ENCODE results near the gene ACADL.

The ACADL gene

GRCh38 chr2:210174086-210174485, 51.2 kb downstream of the ACADL start:
- TF ChIP-seq, protein P1, sequence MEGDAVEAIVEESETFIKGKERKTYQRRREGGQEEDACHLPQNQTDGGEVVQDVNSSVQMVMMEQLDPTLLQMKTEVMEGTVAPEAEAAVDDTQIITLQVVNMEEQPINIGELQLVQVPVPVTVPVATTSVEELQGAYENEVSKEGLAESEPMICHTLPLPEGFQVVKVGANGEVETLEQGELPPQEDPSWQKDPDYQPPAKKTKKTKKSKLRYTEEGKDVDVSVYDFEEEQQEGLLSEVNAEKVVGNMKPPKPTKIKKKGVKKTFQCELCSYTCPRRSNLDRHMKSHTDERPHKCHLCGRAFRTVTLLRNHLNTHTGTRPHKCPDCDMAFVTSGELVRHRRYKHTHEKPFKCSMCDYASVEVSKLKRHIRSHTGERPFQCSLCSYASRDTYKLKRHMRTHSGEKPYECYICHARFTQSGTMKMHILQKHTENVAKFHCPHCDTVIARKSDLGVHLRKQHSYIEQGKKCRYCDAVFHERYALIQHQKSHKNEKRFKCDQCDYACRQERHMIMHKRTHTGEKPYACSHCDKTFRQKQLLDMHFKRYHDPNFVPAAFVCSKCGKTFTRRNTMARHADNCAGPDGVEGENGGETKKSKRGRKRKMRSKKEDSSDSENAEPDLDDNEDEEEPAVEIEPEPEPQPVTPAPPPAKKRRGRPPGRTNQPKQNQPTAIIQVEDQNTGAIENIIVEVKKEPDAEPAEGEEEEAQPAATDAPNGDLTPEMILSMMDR (IDR thresholded peaks at IDR 0.05; ENCODE audit: control insufficient read depth, insufficient read depth, low read depth, low read length, missing control alignments): no peak
- no peak overlapping the region for H3K4me3 ChIP-seq (ENCODE audit: control insufficient read depth, low read depth, low read length)
- DNase-seq (ENCODE audit: low read depth): no peak

- peak overlapping the region; percentile 68 for H3K4me3 ChIP-seq (ENCODE audit: control insufficient read depth, low read depth, low read length)
- TF ChIP-seq, protein P1 (IDR thresholded peaks at IDR 0.05; ENCODE audit: control insufficient read depth, insufficient read depth, low read depth, low read length, missing control alignments): no peak
- DNase-seq (ENCODE audit: low read depth): no peak
Measured at GRCh38 chr2:210172219-210172575, 53.0 kb downstream of the ACADL start.

- DNase-seq (ENCODE audit: low read depth): peak; percentile 80
- peak within 1 kb of the TSS; percentile 68 for H3K4me3 ChIP-seq (ENCODE audit: control insufficient read depth, low read depth, low read length)
- TF ChIP-seq, protein P1 (IDR thresholded peaks at IDR 0.05; ENCODE audit: control insufficient read depth, insufficient read depth, low read depth, low read length, missing control alignments): no peak
Measured at GRCh38 chr2:210171309-210172218, 53.7 kb downstream of the ACADL start, which contains the start of gene KANSL1L. KANSL1L (minus strand) TSS chr2:210171409; CDS start chr2:210154582, 16,827 bp downstream.

DNA sequence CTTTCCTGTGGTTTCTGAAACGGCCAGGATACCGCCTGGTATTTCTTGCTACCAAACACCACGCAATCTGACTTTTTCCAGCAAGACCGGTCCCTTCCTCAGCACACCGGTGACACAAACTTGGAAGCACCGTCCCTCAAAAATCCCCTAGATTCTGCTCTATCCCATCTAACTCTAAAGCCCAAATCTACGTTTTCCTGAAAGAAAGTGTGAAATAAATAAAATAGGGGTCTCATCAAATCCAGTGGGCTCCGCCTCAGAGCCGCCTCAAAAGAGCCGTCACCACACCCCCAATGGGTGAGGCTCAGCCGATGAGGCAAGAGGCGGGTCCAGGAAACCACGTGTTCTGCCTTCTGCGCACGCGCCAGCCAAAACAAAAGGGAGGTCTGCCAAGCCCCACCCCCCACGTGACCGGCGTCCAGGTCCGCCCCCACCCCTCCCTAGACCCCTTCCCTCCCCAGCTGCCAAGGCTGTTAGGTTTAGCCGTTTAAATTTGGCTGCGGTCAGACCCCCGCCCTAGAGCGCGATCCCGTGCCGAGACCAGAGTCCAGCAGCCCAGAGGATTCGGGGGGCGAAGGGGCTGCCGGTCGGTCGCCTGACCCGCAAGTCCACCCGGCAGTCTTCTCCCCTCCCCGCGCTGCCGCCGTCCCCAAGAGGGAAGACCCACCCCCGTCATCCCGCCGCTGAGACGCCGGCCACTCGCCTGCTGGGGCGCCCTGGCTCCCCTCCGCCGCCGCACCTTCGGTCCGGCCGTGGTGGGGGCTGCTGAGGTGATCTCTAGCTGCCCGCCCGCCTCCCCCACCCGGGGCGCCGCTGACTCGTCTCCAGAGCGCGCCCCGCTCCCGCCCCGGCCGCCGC, 54.6 kb downstream of the ACADL start:
- DNase-seq (ENCODE audit: low read depth): peak; percentile 78
- TF ChIP-seq, protein P1 (IDR thresholded peaks at IDR 0.05; ENCODE audit: control insufficient read depth, insufficient read depth, low read depth, low read length, missing control alignments): no peak
- H3K4me3 ChIP-seq (ENCODE audit: control insufficient read depth, low read depth, low read length): peak overlapping the region; percentile 68

DNA sequence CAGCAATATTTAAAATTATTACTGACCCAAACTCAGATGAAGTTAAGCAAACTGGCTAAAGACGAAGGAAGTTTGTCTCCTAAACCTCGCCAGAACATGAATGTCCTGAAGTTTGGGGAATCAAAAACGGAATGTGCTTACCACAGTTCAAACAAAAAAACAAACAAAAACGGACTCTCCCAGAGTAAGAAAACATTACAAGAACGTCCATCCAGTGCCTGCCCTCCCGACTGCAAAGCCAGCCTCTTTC, 55.1 kb downstream of the ACADL start:
- DNase-seq (ENCODE audit: low read depth): no peak
- TF ChIP-seq, protein P1 (IDR thresholded peaks at IDR 0.05; ENCODE audit: control insufficient read depth, insufficient read depth, low read depth, low read length, missing control alignments): no peak
- H3K4me3 ChIP-seq (ENCODE audit: control insufficient read depth, low read depth, low read length): peak overlapping the region; percentile 68

DNA sequence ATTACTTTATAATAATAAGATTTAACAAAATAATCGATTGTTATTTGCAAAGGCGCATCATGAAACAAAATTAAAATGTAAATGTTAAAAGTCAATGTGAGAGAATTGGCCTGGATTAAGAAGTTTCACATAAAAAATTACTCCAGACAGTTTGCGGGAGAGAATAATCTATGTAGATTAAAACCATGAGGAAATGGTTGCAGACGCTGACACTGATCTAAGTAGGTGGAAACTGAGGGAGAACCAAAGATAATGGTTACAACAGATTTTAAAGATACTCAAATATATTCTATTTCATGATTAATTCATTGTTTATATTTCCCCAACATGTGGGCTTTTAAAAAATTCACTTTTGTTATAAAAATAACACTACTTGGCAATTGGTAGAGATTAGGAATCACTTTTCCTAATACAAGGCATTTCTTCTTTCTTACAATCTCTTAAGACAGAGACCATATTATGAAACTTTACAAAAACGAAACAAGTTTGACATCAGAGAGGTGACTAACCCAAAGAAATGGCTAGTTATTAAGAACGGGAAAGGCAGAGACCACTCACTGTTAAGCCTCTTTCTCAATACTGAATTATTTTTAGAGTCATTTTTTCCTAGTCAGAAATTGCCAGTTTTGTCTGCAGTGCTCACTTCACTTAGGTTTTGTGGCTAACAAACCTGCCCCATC, 55.6 kb downstream of the ACADL start:
- DNase-seq (ENCODE audit: low read depth): peak; percentile 64
- peak overlapping the region; percentile 68 for H3K4me3 ChIP-seq (ENCODE audit: control insufficient read depth, low read depth, low read length)
- TF ChIP-seq, protein P1 (IDR thresholded peaks at IDR 0.05; ENCODE audit: control insufficient read depth, insufficient read depth, low read depth, low read length, missing control alignments): no peak
